ENCODE data around the gene POLR3K.
A peak's percentile ranks its signal among the peaks of the same experiment; 100 is the strongest.

Gene POLR3K

GRCh38 chr16:53346-54236 is at the start of gene POLR3K, which contains the start of gene SNRNP25 (continued):
- peak; percentile 80 for TF ChIP-seq ZNF76 (tag by site-specific recombination; IDR thresholded peaks at IDR 0.05; ENCODE audit: borderline replicate concordance, low read depth)
- no peak for TF ChIP-seq MZF1 (tag by site-specific recombination; IDR thresholded peaks at IDR 0.05; ENCODE audit: borderline replicate concordance)
- peak; percentile 37; the same call in 1 of the 2 replicates for TF ChIP-seq YY1 (tag by site-specific recombination; IDR thresholded peaks at IDR 0.05)
- TF ChIP-seq ZIC2 (tag by site-specific recombination; IDR thresholded peaks at IDR 0.05) = peak; percentile 37; the same call in 1 of the 2 replicates
- peak; percentile 69 for TF ChIP-seq ZNF639 (tag by site-specific recombination; IDR thresholded peaks at IDR 0.05)
- peak; percentile 43; the same call in 1 of the 2 replicates for TF ChIP-seq ZBTB21 (tag by site-specific recombination; IDR thresholded peaks at IDR 0.05)
- no peak for TF ChIP-seq ZNF747 (tag by site-specific recombination; IDR thresholded peaks at IDR 0.05)
- peak; percentile 94 for TF ChIP-seq ZBTB6 (tag by site-specific recombination; IDR thresholded peaks at IDR 0.05)
- no peak for TF ChIP-seq HOXA7 (CRISPR knock-in tag; IDR thresholded peaks at IDR 0.05; ENCODE audit: borderline replicate concordance)
- TF ChIP-seq ATF2 (tag by site-specific recombination; IDR thresholded peaks at IDR 0.05; ENCODE audit: low read depth) = no peak
- 0 out of 2 replicates have a peak, but pooled peaks have one; percentile 65 for TF ChIP-seq ZBTB1 (tag by site-specific recombination; IDR thresholded peaks at IDR 0.05)
- peak; percentile 36; the same call in 1 of the 2 replicates for TF ChIP-seq GLIS1 (tag by site-specific recombination; IDR thresholded peaks at IDR 0.05)
- TF ChIP-seq ZSCAN4 (tag by site-specific recombination; IDR thresholded peaks at IDR 0.05) = no peak; the same call in 1 of the 2 replicates
- no peak; the same call in 1 of the 2 replicates for TF ChIP-seq YY2 (tag by site-specific recombination; IDR thresholded peaks at IDR 0.05)
- TF ChIP-seq ZNF558 (tag by site-specific recombination; IDR thresholded peaks at IDR 0.05) = no peak
- TF ChIP-seq ZEB2 (tag by site-specific recombination; IDR thresholded peaks at IDR 0.05) = 0 out of 2 replicates have a peak, but pooled peaks have one; percentile 14
- no peak for TF ChIP-seq ZNF521 (tag by site-specific recombination; IDR thresholded peaks at IDR 0.05)
- no peak; the same call in none of the 2 replicates for TF ChIP-seq ZNF843 (tag by site-specific recombination; IDR thresholded peaks at IDR 0.05)
- no peak for TF ChIP-seq ZNF510 (tag by site-specific recombination; IDR thresholded peaks at IDR 0.05; ENCODE audit: insufficient replicate concordance)
- no peak for TF ChIP-seq ZNF624 (tag by site-specific recombination; IDR thresholded peaks at IDR 0.05)
- no peak for TF ChIP-seq MEIS1 (CRISPR knock-in tag; IDR thresholded peaks at IDR 0.05; ENCODE audit: borderline replicate concordance)
- TF ChIP-seq ZFP41 (tag by site-specific recombination; IDR thresholded peaks at IDR 0.05; ENCODE audit: borderline replicate concordance) = no peak
- TF ChIP-seq REST (tag by site-specific recombination; IDR thresholded peaks at IDR 0.05) = peak; percentile 51; the same call in 1 of the 2 replicates
- peak; percentile 14; the same call in 1 of the 2 replicates for TF ChIP-seq SP7 (tag by site-specific recombination; IDR thresholded peaks at IDR 0.05)
- TF ChIP-seq ZNF26 (tag by site-specific recombination; IDR thresholded peaks at IDR 0.05) = no peak
- peak; percentile 26; the same call in 1 of the 2 replicates for TF ChIP-seq KLF8 (tag by site-specific recombination; IDR thresholded peaks at IDR 0.05)
- no peak for TF ChIP-seq ZBTB48 (tag by site-specific recombination; IDR thresholded peaks at IDR 0.05)

All from HEK293 (cell line).